ENCODE measurements around the gene PCDHGA9.

DNA sequence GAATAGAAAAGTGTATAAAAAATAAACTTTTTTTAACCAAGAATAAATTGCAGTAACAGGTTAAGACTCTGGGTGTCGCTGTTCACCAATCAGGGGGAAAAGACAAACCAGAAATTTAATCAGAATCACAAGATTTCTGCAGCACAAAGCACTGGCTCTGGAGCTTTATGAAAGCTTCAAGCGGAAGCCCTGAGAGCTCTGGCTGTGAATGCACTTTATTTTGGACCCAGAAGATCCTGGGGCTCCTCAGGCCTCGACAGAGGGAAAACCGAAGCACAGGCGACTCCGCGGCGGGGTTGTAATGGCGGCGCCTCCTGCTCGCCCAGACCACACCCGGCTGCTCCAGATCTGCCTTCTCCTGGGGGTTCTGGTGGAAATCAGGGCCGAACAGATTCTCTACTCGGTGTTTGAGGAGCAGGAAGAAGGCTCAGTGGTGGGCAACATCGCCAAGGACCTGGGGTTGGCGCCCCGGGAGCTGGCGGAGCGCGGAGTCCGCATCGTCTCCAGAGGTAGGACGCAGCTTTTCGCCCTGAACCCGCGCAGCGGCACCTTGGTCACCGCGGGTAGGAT is 47.6 kb upstream of the PCDHGA9 start, which contains the start of gene PCDHGA4:
- TF ChIP-seq, protein P1, sequence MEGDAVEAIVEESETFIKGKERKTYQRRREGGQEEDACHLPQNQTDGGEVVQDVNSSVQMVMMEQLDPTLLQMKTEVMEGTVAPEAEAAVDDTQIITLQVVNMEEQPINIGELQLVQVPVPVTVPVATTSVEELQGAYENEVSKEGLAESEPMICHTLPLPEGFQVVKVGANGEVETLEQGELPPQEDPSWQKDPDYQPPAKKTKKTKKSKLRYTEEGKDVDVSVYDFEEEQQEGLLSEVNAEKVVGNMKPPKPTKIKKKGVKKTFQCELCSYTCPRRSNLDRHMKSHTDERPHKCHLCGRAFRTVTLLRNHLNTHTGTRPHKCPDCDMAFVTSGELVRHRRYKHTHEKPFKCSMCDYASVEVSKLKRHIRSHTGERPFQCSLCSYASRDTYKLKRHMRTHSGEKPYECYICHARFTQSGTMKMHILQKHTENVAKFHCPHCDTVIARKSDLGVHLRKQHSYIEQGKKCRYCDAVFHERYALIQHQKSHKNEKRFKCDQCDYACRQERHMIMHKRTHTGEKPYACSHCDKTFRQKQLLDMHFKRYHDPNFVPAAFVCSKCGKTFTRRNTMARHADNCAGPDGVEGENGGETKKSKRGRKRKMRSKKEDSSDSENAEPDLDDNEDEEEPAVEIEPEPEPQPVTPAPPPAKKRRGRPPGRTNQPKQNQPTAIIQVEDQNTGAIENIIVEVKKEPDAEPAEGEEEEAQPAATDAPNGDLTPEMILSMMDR (IDR thresholded peaks at IDR 0.05), result peak in 6 of 7 experiments; percentile 10 to 38 (median 31)
- no peak for TF ChIP-seq POLR2A (IDR thresholded peaks at IDR 0.05)

Measured in body of pancreas (tissue), 4 donors.